GM21447 (cell line): Measurements from ENCODE around the gene POLR2E.
A peak's percentile ranks its signal among the peaks of the same experiment; 100 is the strongest.

Experiments
- ATAC-seq: cut with Tn5 transposase; IDR thresholded peaks from one replicate; pipeline ENCODE4 v1.9.1; 2021; ENCODE audit not compliant: unreplicated experiment

Gene POLR2E

GRCh38 chr19:1111641-1112267 is 16.6 kb upstream of the POLR2E start:
- no peak for ATAC-seq

GRCh38 chr19:1110809-1111640 is 15.8 kb upstream of the POLR2E start:
- ATAC-seq = no peak

- ATAC-seq = no peak
Measured at GRCh38 chr19:1109697-1110671, 14.8 kb upstream of the POLR2E start.

GRCh38 chr19:1109032-1109551 is 13.9 kb upstream of the POLR2E start:
- no peak for ATAC-seq

- no peak for ATAC-seq
Measured at GRCh38 chr19:1108291-1109031, 13.3 kb upstream of the POLR2E start.

- ATAC-seq = no peak
Measured at GRCh38 chr19:1107661-1108261, 12.6 kb upstream of the POLR2E start.

GRCh38 chr19:1106841-1107660 is 11.9 kb upstream of the POLR2E start:
- no peak for ATAC-seq

GRCh38 chr19:1105873-1106840 is 11.0 kb upstream of the POLR2E start:
- no peak for ATAC-seq

GRCh38 chr19:1105008-1105872 is 10.1 kb upstream of the POLR2E start:
- no peak for ATAC-seq

GRCh38 chr19:1104311-1105007 is 9.3 kb upstream of the POLR2E start:
- no peak for ATAC-seq

GRCh38 chr19:1103708-1104310 is 8.6 kb upstream of the POLR2E start, which contains the start of gene GPX4:
GPX4 (plus strand) TSS chr19:1103994; CDS start chr19:1104044, 50 bp downstream.
- ATAC-seq = peak; percentile 52

- ATAC-seq = no peak
Measured at GRCh38 chr19:1103132-1103707, 8.0 kb upstream of the POLR2E start.

GRCh38 chr19:1102407-1103131 is 7.4 kb upstream of the POLR2E start:
- ATAC-seq = peak; percentile 24

- no peak for ATAC-seq
Measured at GRCh38 chr19:1101337-1101698, 6.1 kb upstream of the POLR2E start.
